ENCODE measurements around the gene ZNF618.

The ZNF618 gene

DNA sequence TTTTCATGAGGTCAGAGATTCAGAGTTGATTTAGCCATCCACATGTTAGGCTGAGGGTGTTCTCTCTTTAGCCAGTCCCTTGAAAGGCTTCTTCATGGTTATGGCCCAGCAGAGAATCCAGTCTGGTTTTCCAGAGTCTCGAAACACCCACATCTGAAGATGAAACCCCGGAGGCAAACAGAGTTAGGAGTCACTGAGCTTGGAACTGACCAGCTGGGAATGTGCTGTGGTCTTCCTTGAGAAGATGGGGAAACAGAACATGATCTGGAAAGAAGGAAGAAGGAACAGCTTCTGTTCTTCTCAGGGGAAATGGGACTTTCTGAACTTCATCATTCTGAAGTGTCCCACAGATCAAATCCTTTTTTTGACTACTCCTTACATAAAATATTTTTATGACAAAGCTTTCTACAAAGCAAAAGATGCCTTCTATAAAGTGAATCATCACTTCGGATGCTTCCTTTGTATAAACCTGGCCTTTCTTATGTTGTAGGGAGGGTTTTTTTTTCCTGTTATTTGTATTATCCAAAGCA, 45.4 kb downstream of the ZNF618 start:
- TF ChIP-seq, protein P1, sequence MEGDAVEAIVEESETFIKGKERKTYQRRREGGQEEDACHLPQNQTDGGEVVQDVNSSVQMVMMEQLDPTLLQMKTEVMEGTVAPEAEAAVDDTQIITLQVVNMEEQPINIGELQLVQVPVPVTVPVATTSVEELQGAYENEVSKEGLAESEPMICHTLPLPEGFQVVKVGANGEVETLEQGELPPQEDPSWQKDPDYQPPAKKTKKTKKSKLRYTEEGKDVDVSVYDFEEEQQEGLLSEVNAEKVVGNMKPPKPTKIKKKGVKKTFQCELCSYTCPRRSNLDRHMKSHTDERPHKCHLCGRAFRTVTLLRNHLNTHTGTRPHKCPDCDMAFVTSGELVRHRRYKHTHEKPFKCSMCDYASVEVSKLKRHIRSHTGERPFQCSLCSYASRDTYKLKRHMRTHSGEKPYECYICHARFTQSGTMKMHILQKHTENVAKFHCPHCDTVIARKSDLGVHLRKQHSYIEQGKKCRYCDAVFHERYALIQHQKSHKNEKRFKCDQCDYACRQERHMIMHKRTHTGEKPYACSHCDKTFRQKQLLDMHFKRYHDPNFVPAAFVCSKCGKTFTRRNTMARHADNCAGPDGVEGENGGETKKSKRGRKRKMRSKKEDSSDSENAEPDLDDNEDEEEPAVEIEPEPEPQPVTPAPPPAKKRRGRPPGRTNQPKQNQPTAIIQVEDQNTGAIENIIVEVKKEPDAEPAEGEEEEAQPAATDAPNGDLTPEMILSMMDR (IDR thresholded peaks at IDR 0.05; ENCODE audit: low read depth, low read length, missing control alignments): no peak
- H3K4me3 ChIP-seq (ENCODE audit: low read depth, low read length): no peak overlapping the region
- DNase-seq (ENCODE audit: low read depth): no peak

DNA sequence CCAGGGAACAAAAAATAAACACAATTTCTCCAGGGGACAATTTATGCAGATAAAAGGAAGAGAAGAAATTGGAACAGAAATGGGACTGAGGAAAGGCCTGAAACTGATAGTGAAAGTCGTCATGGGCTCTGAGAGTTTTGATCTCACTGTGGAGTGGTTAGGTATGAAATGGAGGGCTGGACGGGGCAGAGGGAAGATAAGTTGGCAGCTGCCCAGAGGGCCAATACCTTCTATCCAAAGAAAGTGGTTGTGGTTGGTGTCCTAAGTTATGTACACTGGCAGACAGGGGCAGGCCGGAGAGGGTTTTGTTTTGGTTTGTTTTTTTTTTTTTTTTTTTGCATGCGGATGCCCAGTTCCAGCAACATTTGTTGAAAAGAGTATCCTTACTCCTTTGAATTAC, 46.1 kb downstream of the ZNF618 start:
- DNase-seq (ENCODE audit: low read depth): no peak
- TF ChIP-seq, protein P1 (IDR thresholded peaks at IDR 0.05; ENCODE audit: low read depth, low read length, missing control alignments): no peak

DNA sequence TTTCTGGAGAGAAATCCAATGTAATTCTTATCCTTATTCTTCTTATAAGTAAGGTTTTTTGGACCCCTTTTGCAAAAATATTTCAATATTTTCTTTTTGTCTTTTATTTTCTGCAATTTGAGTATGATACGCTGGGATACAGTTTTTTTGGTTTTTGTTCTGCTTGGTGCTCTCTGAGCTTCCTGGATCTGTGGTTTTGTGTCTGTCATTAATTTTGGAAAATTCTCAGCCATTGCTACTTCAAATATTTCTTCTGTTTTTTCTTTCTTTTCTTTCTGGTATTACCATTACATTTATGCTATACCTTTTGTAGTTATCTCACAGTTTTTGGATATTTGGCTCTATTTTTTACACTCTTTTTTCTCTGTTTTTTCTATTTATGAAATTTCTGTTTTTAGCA, 50.1 kb downstream of the ZNF618 start:
- TF ChIP-seq, protein P1 (IDR thresholded peaks at IDR 0.05; ENCODE audit: low read depth, low read length, missing control alignments): no peak
- H3K4me3 ChIP-seq (ENCODE audit: low read depth, low read length): no peak overlapping the region
- no peak for DNase-seq (ENCODE audit: low read depth)

More for the DNA sequence above, 46.1 kb downstream of the ZNF618 start:
- no peak overlapping the region for H3K4me3 ChIP-seq (ENCODE audit: low read depth, low read length)

DNA sequence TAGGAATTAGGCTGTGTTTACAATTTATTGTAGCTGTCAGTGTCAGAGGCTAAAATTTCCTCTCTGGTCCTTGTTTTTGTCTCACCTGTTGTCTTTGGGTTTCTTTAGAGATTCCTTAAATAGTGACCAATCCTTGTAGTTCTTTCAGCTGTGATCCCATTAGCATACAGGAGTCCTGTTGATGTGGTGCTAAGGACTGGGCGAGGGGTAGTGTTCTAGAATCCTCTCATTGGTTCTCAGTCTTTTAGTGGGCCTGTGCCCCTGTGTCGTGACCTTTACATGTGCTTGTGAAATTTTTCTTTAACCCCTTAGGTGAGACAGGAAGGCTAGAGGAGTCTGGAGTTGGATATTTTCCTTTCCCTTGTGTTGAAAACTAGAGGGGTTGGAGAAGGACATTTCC, 51.2 kb downstream of the ZNF618 start:
- TF ChIP-seq, protein P1 (IDR thresholded peaks at IDR 0.05; ENCODE audit: low read depth, low read length, missing control alignments): no peak
- DNase-seq (ENCODE audit: low read depth): no peak
- no peak overlapping the region for H3K4me3 ChIP-seq (ENCODE audit: low read depth, low read length)

DNA sequence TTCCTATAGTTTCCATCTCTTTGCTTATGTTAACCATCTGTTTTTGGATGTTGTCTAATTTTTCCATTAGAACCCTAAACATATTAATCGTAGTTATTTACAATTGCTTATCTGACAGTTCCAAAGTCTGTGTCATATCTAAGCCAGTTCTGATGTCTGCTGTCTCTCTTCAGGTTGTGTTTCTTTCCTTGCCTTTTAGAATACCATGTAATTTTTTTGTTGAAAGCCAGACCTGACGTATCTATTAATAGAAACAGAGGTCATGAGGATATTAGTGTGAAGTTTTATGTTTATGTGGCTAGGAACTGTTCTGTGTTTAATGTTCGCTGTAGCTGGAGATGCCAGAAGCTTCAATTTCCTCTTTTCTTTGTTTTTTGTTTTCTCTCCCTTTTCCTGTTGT, 52.2 kb downstream of the ZNF618 start:
- TF ChIP-seq, protein P1 (IDR thresholded peaks at IDR 0.05; ENCODE audit: low read depth, low read length, missing control alignments): no peak
- no peak for DNase-seq (ENCODE audit: low read depth)
- no peak overlapping the region for H3K4me3 ChIP-seq (ENCODE audit: low read depth, low read length)

DNA sequence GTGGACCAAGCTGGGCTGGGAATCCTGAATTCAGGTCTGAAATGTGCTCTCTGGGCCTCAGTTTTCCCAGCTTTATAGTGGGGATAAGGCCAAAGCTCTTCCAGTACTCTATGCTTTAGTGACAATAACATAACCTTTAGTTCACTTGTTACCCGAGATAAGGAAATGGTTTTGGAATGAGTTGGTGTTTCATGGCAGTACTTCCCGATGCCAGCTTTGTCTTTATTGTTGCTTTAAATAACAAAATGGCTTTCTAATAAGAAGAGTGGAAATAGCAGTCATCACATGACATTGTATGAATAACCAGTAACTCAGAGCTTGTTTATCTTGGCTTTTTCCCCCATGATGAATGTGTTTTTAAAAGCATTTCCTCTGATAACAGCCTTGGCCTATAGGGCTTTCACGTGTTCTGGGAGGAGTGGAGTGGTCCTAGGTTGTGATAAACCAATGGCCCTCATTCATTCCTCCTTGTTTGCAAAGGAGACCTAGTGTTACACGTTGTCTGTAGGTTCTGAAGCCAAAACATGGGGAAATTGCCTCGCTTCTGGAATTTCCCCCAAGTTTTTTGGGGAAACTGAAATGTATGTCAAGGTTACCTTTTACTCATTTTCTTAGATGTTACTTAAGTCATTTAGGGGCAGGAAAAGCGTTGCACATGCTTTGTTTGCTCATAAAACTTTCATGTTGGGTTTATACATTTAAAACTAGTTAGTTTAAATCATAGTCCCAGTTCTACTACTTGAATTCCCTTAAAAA, 53.7 kb downstream of the ZNF618 start:
- no peak for DNase-seq (ENCODE audit: low read depth)
- H3K4me3 ChIP-seq (ENCODE audit: low read depth, low read length): no peak overlapping the region
- TF ChIP-seq, protein P1 (IDR thresholded peaks at IDR 0.05; ENCODE audit: low read depth, low read length, missing control alignments): no peak

DNA sequence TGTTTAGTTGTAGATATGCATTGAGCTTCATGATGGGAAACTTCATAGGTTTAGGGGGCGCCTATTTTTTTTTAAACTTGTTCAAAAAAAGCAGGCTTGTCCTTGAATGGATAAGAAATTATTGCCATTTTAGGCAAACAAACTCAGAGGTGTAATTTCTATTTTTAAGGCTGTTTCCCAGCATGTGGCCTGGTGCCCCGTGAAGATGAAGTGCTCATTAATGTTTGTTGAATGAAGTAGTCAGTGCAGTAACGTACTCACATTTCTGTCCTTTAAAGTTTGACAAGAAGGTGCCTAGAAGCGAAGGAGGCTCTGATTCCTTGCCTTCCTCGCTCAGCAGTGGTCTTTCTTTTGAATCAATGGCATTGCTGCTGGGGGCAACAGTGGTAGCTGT, 54.3 kb downstream of the ZNF618 start:
- DNase-seq (ENCODE audit: low read depth): no peak
- no peak overlapping the region for H3K4me3 ChIP-seq (ENCODE audit: low read depth, low read length)
- TF ChIP-seq, protein P1 (IDR thresholded peaks at IDR 0.05; ENCODE audit: low read depth, low read length, missing control alignments): no peak

Measured in GM12864 (cell line).